ENCODE data around the gene HOXC10. TPM values are rescaled to one million over a fixed set of nuclear protein-coding genes. Genes with fewer than 3 reads are reported as not detected.
A peak's percentile ranks its signal among the peaks of the same experiment; 100 is the strongest.

The HOXC10 gene
- total and polyA plus RNA-seq, 7 donors: not detected

GRCh38 chr12:53997204-53998109, 12.5 kb downstream of the HOXC10 start:
- Histone ChIP-seq H3K4me3 (no peak overlapping the region), H3K27me3 (peaks cover 96 to 100% (median 100%) of the 10 kb centered on the region in 3 donors), H3K4me1 (peaks cover 0 to 43% (median 37%) of the 10 kb centered on the region in 4 donors), H3K9me3 (no peaks in the 10 kb centered on the region), H3K36me3 (no peaks in the 10 kb centered on the region), H3K27ac (no peak overlapping the region)
- WGBS, 2 donors: 11 to 14% methylated on average over 35 of the region's 35 CpGs
- intact Hi-C loops (cut with DNase I): no loop called here
- no peak for TF ChIP-seq EP300 (IDR thresholded peaks at IDR 0.05)
- TF ChIP-seq POLR2A (IDR thresholded peaks at IDR 0.05): no peak
- TF ChIP-seq POLR2AphosphoS5 (IDR thresholded peaks at IDR 0.05): no peak
- no peak for TF ChIP-seq CTCF (IDR thresholded peaks at IDR 0.05)
- DNase-seq: no peak

- Histone ChIP-seq H3K27me3 (peaks cover 94 to 100% (median 100%) of the 10 kb centered on the region in 3 donors), H3K27ac (no peak overlapping the region), H3K9me3 (no peaks in the 10 kb centered on the region), H3K36me3 (no peaks in the 10 kb centered on the region), H3K4me3 (no peak overlapping the region), H3K4me1 (peaks cover 0 to 43% (median 37%) of the 10 kb centered on the region in 4 donors)
- TF ChIP-seq CTCF (IDR thresholded peaks at IDR 0.05): no peak
- no peak for TF ChIP-seq EP300 (IDR thresholded peaks at IDR 0.05)
- no peak for TF ChIP-seq POLR2AphosphoS5 (IDR thresholded peaks at IDR 0.05)
- no peak for TF ChIP-seq POLR2A (IDR thresholded peaks at IDR 0.05)
- intact Hi-C loops (cut with DNase I): no loop called here
- DNase-seq: no peak
- WGBS, 2 donors: 8 to 26% methylated on average over 11 of the region's 11 CpGs
Observed at GRCh38 chr12:53998110-53998899, 13.4 kb downstream of the HOXC10 start.

- intact Hi-C loops (cut with DNase I): no loop called here
- H3K4me1 ChIP-seq: peaks cover 0 to 43% (median 36%) of the 10 kb centered on the region in 4 donors
- no peak overlapping the region for H3K4me3 ChIP-seq
- no peaks in the 10 kb centered on the region for H3K36me3 ChIP-seq
- DNase-seq: no peak
- TF ChIP-seq EP300 (IDR thresholded peaks at IDR 0.05): no peak
- TF ChIP-seq CTCF (IDR thresholded peaks at IDR 0.05): no peak
- TF ChIP-seq POLR2A (IDR thresholded peaks at IDR 0.05): no peak
- no peak for TF ChIP-seq POLR2AphosphoS5 (IDR thresholded peaks at IDR 0.05)
- H3K27me3 ChIP-seq: peaks cover 94 to 100% (median 100%) of the 10 kb centered on the region in 3 donors
- WGBS, 2 donors: 4 to 9% methylated on average over 13 of the region's 13 CpGs
- H3K27ac ChIP-seq: no peak overlapping the region
- no peaks in the 10 kb centered on the region for H3K9me3 ChIP-seq
Observed at GRCh38 chr12:53998900-53999236, 13.9 kb downstream of the HOXC10 start.

GRCh38 chr12:53999559-54000115, 14.7 kb downstream of the HOXC10 start:
- peaks cover 92 to 100% (median 100%) of the 10 kb centered on the region in 3 donors for H3K27me3 ChIP-seq

More at GRCh38 chr12:53999559-54000115, 14.7 kb downstream of the HOXC10 start:
- H3K36me3 ChIP-seq: no peaks in the 10 kb centered on the region
- WGBS, 2 donors: 3 to 10% methylated on average over 35 of the region's 35 CpGs
- intact Hi-C loops (cut with DNase I): loop anchor here (10.0 kb wide), 1 partner anchor 375 kb away; no protein-coding TSS in a partner anchor
- TF ChIP-seq POLR2AphosphoS5 (IDR thresholded peaks at IDR 0.05) (no peak), CTCF (IDR thresholded peaks at IDR 0.05) (no peak), POLR2A (IDR thresholded peaks at IDR 0.05) (no peak), EP300 (IDR thresholded peaks at IDR 0.05) (no peak)
- peak overlapping the region in 2 of 4 donors; percentile 27 to 29 for H3K4me3 ChIP-seq
- peaks cover 0 to 35% (median 29%) of the 10 kb centered on the region in 4 donors for H3K4me1 ChIP-seq
- H3K27ac ChIP-seq: no peak overlapping the region
- no peaks in the 10 kb centered on the region for H3K9me3 ChIP-seq
- no peak for DNase-seq
